ENCODE measurements around the gene IDH2.
"Not testable (repeated sequence)": the region's sequence is repeated elsewhere in the genome, so short reads cannot be mapped to it uniquely, and the experiment has no call there.

IDH2 gene

DNA sequence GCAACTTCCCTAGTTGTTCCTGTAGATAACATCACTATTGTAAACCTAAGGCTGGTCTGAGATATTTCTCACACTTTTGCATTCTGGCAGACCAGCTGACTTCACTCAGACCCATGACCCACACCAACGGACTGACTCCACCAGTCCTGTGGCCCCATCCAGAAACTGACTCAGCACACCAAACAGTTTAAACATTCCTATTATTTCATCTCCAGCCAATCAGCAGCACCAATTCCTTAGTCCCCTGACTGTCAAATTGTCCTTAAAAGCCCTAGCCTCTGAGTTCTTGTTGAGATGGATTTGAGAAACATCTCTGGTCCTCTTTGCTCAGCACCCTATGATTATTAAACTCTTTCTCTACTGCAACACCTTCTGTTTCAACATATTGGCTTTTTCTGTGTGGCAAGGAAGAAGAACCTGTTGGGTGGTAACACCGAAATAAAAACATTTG is 12.2 kb upstream of the IDH2 start:
- no peak for DNase-seq

DNA sequence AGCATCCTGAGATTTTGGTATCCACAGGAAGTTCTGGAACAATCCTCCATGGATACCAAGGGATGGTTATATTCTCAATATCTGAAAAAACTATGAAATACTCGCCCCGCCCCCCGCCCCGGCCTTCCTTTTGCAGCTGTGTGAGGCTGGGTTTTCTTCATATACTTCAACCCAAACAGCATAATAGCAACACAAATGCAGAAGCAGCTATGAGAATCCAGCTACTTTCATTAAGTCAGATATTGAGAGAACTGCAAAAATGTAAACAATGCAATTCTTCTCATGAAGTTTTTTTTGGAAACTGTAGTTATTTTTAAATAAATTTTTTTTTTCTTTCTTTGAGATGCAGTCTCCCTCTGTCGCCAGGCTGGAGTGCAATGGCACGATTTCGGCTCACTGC is 10.9 kb upstream of the IDH2 start:
- no peak for DNase-seq

DNA sequence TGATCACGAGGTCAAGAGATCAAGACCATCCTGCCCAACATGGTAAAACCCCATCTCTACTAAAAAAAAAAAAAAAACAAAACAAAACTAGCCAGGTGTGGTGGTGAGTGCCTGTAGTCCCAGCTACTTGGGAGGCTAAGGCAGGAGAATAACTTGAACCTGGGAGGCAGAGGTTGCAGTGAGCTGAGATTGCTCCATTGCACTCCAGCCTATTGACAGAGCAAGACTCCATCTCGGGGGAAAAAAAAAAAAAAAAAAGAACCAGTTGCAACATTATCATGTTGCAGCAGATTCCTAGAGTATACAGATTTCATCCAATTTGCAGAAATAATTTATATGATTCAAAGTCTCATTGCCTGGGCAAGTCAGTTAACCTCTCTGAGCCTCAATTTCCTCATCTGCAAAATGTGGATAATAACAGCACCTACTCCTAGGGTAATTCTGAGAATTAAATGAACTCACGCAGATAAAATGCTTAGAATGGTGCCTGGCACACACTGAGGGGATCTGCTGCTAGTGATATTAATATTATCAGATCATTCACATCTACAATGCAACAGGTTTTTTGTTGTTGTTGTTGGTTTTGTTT is 7.0 kb upstream of the IDH2 start:
- DNase-seq: not testable (repeated sequence)

GRCh38 chr15:90108038-90108437 is 5.8 kb upstream of the IDH2 start:
- DNase-seq: not testable (repeated sequence)

DNA sequence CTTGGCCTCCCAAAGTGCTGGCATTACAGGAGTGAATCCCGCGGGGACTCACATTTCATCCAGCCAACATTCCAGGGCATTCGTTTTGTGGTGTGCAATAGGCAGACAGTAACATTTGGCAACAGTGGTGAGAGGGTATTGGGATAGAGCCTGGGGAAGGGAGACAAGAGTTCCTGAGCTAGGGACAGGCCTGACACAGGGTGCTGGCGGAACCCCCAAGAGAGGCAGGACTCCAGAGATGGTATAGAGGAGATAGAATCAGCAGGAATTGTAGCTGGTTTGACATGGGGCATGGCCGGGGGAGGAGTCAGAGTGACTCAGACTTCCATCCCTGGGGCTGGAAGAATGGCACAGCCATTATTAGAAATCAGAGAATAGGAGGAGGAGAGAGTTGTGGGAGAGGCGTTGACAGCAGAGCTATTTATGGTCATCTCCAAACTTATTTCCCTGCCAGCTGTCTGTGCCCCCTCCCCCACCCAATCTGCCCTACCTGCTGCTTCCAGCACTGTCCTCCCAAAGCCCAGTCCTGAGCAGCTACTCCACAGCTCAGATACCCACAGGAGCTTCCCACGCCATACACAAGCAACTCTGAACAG is 4.4 kb upstream of the IDH2 start:
- DNase-seq: no peak

DNA sequence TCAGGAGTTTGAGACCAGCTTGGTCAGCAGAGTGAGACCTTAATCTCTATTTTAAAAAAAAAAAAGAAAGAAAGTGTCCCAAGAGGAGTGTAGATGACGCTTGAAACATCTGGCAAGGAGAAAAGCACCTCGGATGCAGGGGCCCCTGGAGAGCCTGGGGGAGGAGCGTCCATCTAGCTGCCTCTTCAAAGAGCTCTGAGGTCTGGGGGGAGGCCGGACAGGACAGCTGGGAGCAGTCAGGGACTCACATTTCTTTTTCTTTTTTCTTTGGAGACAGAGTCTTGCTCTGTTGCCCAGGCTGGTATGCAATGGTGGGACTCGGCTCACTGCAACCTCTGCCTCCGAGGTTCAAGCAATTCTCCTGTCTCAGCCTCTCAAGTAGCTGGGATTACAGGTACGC is 3.3 kb upstream of the IDH2 start:
- DNase-seq: no peak

- no peak for DNase-seq
These were observed 2.3 kb upstream of the IDH2 start for GRCh38 chr15:90104551-90104950.

DNA sequence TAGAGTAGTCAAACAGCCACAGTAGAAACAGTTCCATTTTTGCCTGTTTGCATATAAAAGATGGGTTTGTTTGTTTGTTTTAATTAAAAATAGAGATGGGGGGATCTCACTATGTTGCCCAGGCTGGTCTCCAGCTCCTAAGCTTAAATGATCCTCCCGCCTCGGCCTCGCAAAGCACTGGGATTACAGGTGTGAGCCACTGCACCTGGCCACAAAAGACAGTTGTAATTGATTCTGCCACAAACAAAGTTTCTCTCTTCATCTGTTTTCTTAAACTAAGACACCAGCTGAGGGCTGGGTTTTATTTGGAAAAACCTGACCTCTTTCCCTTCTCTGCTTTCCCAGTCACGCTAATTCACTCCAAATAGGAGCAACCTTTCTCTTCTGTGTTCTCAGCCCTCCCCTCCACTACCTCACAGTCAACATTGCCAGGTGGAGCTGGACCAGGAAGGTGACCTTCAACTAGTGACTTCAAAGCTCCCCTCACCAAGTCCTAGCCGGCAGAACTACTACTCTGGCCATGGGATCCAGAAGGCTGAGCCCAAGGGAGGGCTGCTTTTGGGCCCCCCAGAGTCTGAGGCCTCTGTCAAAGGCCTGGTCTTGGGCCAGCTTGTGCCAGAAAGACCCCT is 1.5 kb upstream of the IDH2 start:
- DNase-seq: no peak

DNA sequence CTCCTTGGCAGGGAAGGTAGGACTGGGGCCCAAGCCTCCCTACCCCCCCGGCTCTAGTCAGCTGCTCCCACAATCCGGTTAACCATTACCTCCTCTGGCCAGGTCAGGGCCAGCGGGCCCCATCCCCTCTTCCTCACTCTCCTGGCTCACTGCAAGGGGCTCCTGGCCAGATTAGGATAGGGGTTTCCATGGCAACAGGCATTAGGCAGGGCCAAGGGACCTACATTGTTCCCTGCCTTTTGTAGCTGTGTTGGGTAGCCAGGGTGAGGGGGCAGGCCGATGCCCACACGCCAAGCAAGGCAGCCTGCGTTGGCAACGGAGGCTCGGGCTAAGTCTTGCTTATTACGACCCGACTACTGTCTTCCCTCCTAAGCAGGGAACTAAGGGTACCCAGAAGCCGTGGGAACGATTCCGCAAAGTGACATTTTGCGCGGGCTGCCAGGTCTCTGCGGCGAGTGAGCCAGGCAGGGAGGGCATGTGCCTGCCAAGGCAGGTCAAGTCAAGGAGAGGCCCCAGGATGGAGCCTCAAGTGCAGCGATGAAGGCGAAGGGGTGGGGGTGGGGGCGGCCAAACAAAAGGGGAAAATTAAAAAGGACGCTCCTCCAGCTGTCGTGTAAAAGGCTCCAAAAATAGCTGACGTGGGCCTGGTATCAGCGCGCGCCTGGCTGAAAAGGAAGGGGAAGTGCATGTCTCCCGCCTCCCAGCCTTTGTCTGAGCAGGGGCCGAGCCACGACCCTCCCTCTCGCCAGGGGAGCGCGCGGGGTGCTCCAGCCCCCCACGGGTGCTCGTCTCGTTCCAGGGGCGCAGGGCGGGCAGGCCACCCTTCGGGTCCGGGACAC is 919 bp downstream of the IDH2 start:
- peak; percentile 39 for DNase-seq

GRCh38 chr15:90099868-90100831 is 2.1 kb downstream of the IDH2 start:
- DNase-seq: peak; percentile 48

- peak; percentile 62 for DNase-seq
These were observed 3.0 kb downstream of the IDH2 start for GRCh38 chr15:90099072-90099867.

DNA sequence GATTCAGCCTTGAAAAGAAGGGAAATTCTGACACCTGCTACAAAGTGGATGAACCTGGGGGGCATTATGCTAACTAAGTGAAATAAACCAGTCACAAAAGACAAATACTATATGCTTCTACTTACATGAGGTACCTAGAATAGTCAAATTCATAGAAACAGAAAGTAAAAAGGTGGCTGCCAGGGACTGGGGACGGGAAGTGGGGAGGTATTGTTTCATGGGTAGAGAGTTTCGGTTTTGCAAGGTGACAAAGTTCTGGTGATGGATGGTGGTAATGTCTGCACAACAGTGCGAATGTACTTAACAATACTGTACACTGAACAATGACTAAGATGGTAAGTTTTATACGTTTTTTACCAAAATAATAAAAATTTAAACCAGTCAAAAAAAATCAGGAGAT is 4.8 kb downstream of the IDH2 start:
- peak; percentile 81 for DNase-seq

DNA sequence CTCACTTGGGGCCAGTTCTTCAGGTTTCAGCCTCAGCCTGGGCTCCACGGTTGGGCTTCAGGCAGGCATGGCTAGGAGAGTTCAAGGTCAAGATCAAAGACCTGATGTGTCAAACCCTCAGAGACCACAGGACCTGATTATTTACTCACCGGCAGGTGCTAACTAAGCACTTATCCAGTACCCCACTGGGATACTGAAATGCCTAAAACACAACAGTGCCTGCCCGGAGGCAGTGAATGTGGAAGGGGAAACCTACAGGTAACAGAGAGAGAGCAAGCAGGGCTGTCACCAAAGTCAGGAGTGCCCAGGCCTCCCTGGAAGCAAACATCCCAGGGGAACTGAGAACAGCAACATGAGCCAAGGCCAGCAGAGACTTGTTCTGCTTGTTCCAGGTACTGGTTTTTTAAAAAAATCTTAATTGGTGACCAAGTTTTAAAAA is 6.7 kb downstream of the IDH2 start:
- peak; percentile 48 for DNase-seq

- DNase-seq: no peak
These were observed 10.9 kb downstream of the IDH2 start for GRCh38 chr15:90091156-90091931.

DNA sequence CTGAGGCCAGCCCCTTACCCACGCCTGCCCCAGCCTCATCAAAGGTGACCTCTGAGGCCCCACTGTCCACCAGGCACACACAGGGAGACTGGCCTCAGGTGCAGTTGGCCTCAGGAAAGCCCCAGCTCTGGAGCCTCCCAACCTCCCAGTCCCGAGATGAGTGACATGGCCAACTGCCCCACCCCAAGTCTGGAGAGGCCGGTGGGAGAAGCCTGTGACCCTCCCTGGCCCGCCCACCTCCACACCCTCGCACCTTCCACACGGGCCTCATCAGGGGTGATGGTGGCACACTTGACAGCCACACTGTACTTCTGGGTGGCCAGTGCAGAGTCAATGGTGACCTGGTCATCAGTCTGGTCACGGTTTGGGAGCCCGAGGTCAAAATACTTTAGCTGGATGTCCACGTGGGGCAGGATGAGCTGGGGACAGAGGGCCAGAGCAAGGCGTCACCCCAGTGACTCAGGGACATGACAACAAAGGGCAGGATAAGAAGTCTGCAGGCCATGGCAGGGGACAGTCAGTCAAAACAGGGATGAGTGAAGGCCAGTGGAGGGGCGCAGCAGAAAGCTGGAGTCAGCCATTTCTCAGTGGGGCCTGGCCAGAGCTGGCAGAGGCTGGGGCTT is 11.9 kb downstream of the IDH2 start:
- no peak for DNase-seq

DNA sequence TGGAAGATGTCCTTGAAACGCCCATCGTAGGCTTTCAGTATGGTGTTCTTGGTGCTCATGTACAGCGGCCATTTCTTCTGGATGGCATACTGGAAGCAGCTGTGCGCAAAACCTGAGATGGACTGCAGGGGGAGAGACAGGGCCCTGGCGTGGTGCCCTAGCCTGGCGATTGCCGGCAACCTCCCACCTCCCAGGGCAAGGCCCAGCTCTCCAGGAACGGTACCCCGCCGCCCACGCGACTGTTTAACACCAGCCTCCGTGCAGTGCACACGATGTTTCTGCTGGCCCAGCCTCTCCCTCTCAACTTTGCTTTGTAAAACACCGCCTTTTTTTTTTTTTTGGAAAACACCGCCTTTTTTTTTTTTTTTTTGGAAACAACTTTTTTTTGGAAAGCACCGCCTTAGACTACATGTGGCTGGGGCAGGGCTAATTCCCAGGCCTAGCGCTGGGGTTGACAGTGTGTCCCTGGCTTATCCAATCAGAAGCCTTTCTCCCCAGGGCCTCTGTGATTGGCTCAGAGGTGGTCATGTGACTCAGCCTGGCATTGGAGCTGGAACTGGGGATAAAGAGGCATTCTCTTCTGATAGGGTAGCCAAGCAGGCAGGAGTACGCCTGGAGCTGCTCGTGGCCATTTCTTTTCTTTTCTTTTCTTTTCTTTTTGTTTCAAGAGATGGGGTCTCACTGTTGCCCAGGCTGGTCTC is 14.7 kb downstream of the IDH2 start:
- DNase-seq: peak; percentile 25

DNA sequence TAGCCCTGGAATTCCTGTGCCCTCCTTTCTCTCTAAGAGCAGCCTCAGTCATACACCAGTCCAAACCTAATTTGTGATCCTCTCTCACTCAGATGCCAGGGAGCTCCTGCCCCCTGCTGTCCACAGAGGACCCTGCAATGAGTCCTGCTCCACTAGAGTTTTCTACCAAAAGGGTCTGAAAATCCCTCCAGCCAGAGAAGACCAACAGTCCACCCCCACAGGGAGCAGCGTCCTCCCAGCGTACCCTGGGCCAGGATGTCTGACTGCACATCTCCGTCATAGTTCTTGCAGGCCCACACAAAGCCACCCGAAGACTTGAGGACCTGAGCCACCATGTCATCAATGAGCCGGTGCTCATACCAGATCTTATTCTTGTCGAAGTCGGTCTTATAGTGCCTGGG is 15.4 kb downstream of the IDH2 start:
- DNase-seq: peak; percentile 59

- no peak for DNase-seq
These were observed 16.7 kb downstream of the IDH2 start for GRCh38 chr15:90085565-90085964.

DNA sequence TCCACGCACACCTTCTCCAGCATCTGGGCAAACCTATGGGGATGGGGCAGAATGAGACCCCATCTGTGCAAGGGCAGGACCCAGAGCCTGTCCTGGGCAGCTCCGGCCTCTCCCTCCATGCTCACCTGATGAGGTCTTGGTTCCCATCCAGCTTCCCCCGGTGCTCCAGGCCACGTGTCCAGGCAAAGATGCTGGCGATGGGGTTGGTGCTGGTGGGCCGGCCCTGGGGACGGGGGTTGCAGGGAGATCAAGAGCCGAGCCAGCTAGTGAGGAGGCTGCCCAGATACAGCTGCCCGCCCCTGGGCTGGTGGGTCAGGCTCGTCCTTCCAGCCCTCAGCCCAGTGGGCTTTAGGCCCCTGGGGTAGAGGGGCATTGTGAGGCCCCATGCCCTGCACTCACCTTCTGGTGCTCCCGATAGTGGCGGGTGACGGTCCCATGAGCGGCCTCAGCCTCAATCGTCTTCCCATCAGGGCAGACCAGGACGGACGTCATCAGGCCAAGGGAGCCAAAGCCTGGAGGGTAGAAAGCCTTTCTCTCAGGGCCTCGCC is 17.3 kb downstream of the IDH2 start:
- no peak for DNase-seq

Data from CD4-positive, alpha-beta T cell treated with Interleukin-12 subunit alpha and Interleukin-12 subunit beta, for 1 hour (primary cell).